ENCODE data around the gene SEC14L2. TPM values are rescaled to one million over a fixed set of nuclear protein-coding genes. Genes with fewer than 3 reads are reported as not detected.

The SEC14L2 gene
- total RNA-seq, 4 donors from 2014 or later = 0.38 to 4.4 (median 3.0) TPM

DNA sequence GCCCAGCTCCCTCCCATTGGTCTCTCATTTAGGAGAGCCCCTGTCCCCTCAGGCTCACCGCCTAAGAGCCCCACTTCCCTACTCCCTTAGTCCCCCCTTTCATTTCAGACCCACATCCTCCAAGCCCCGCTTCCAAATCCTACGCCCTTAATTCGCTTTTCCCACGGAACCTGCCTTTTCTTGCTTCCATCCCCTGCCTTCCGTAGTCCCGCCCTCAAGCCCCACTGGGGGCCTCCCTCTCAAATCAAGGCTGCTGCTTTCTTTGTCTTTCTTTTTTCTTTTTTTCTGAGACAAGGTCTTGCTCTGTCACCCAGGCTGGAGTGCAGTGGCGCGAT lies 39.6 kb upstream of the SEC14L2 start:
- TF ChIP-seq, protein P1, sequence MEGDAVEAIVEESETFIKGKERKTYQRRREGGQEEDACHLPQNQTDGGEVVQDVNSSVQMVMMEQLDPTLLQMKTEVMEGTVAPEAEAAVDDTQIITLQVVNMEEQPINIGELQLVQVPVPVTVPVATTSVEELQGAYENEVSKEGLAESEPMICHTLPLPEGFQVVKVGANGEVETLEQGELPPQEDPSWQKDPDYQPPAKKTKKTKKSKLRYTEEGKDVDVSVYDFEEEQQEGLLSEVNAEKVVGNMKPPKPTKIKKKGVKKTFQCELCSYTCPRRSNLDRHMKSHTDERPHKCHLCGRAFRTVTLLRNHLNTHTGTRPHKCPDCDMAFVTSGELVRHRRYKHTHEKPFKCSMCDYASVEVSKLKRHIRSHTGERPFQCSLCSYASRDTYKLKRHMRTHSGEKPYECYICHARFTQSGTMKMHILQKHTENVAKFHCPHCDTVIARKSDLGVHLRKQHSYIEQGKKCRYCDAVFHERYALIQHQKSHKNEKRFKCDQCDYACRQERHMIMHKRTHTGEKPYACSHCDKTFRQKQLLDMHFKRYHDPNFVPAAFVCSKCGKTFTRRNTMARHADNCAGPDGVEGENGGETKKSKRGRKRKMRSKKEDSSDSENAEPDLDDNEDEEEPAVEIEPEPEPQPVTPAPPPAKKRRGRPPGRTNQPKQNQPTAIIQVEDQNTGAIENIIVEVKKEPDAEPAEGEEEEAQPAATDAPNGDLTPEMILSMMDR (IDR thresholded peaks at IDR 0.05; ENCODE audit: low read depth) = no peak

DNA sequence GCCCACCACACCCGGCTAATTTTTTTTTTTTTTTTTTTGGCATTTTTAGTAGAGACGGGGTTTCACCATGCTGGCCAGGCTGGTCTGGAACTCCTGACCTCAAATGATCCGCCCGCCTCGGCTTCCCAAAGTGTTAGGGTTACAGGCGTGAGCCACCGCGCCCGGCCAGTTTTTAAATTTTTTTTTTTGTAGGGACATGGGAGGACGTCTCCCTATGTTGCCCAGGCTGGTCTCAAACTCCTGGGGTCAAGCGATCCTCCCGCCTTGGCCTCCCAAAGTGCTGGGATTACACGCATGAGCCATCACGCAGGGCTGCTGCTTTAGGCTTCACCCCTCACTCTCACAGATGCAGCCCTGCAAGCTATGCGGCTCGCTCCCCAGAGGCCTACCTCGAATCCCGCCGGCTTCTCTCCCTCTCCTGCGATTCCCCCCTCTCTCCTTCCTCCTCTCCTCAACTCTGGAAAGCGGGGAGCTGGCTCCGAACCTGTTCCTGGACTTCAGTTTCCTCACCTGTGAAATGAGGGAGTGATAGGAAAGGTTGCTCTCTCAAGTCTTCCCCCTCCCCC lies 39.1 kb upstream of the SEC14L2 start:
- TF ChIP-seq, protein P1 (IDR thresholded peaks at IDR 0.05; ENCODE audit: low read depth) = no peak

DNA sequence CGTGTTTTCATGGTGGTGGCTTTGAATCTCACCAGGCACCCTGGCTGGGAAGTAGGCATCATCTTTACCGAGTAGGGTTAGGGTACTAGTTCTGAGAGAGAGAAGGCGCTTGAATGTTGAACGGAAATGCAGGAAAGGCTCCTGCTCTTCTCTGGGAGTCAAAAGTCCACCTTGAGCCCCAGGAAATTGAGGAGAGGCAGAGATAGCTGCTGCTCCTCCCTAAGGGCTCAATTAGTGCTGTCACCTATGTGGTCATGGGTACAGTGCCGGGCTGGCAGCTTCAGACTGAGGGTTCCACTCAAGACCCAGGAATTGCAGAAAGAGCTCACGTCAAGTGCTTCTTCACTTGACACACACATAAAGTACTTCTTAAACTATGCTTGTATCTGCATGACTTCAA lies 38.3 kb upstream of the SEC14L2 start:
- TF ChIP-seq, protein P1 (IDR thresholded peaks at IDR 0.05; ENCODE audit: low read depth) = no peak

DNA sequence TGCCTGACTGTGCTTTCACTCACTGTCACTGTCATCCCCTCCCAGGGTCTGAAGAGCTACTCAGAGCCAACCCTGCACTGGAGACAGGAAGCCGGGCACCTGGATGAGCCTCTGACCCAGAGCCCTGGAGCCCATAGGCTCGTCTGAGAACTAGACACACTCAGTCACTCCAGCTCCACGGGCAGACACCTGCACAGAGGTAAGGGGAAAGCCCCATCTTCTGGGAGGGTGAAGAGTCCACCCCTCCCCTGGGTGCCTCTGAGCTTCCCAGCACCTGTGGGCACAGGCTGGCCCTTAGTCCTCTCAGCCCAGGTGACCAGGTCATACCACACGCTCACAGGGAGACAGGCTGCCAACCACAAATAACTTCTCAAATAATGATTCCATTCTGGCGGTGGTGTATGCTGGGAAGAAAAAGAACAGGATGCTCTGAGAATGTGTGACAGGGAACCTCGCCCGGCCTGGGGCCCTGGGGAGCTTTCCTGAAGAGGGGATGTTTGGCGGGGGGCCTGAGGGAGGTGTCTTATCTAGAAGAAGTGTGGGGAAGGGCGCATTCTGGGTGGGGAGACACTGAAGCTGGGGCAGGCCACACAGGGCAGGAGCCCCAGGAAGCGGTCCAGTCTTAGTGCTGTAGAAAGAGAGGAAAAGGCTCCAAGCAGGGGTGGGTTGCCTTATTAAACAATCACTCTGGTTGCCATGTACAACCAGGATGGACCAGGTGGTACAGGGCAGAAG lies 34.7 kb upstream of the SEC14L2 start:
- TF ChIP-seq, protein P1 (IDR thresholded peaks at IDR 0.05; ENCODE audit: low read depth) = no peak

DNA sequence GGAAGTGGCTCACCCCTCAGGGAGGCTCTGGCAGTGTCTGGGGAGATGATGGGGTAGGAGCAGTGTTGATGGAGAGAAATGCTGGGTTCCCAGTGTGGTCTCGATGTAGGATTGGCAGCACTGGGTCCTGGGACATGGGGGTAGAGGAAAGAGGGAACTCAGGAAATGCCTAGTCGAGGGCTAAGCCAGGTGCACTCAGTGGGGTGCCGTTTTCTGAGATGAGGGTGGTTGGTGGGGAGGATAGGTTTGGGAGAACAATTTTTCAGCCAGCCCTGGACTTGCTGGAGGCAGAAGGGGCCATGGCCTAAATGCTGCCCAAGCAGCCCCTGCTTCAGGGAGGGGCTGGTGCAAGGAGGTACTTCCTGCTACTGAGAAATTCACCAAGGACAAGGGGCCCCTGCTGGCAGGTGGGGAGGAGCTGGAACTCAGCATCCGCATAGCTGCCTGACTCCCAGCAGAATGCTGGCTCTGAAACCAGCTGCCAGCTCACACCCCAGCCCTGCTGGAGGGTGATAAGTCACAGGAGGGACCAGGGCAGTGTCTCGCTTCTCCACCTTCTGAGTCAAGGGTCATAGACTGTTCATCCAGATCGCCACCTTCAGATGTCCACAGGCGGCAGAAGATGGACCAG lies 34.1 kb upstream of the SEC14L2 start:
- TF ChIP-seq, protein P1 (IDR thresholded peaks at IDR 0.05; ENCODE audit: low read depth) = no peak

DNA sequence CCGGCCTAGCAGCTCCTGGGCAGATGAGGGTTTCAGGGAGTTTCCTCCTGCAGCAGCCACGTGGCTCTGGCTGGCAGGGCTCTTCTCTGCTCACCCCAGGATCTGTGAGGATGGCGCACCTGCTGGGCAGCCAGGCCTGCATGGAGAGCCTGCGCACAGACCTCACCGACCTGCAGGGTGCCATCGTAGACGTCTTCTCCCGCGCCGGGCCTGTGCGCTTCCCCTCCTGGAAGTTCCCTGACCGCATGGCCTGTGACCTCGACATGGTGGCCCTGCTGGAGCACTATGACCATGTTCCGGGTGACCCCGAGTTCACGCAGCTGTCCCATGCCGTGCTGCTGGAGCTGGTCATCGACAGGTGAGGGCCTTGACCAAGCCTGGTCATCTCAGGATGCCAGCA lies 30.9 kb upstream of the SEC14L2 start:
- TF ChIP-seq, protein P1 (IDR thresholded peaks at IDR 0.05; ENCODE audit: low read depth) = no peak

DNA sequence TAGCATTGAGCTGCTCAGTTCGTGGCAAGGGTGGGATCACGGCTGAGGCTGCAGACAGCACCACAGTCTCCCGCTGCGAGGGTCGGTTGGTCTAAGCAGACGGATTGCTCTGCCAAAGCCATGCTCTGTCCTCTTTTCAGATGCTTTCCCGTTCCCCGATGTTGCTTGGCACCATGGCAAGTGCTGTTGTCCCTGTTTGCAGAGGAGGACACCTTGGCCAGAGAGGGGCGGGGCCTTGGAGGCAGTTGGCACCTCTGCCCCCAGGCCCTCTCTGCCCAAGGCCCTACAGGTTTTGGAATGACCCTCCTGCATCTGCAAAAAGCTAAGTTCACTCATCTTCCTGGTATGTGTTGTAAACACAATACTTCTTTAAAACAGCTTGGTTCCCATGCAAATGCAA lies 28.4 kb upstream of the SEC14L2 start:
- TF ChIP-seq, protein P1 (IDR thresholded peaks at IDR 0.05; ENCODE audit: low read depth) = no peak

Measured in subcutaneous adipose tissue (tissue), 4 donors.